HepG2 (cell line): ENCODE measurements around the gene TPCN2. TPM values are rescaled to one million over a fixed set of nuclear protein-coding genes. Genes with fewer than 3 reads are reported as not detected.

ENCODE experiments used
- ATAC-seq: fragments of 200-7000 bp; cut with Tn5 transposase; 3 replicates; pipeline ENCODE4 v1.9.1; 2020; ENCODE audit warnings: mild to moderate bottlenecking, moderate library complexity
- BruUV-seq: library from RNA; stranded (reverse); fragments of 400-500 nt; replicated peaks from 2 replicates; lab custom pipeline; 2021; lab: Mats Ljungman, UMichigan
- CTCF ChIA-PET: fragments of 300-600 bp; formaldehyde crosslinking; extraction: SDS; loops from one replicate; lab custom pipeline; 2021; ENCODE audit warnings: low total read pairs, inconsistent platforms, low intra/inter-chr PET ratio; lab: Yijun Ruan, JAX
- POLR2A ChIA-PET: fragments of 350-600 bp; sonication (Branson Sonifier 250); formaldehyde crosslinking; loops from one replicate; lab custom pipeline; 2020; ENCODE audit warnings: antibody characterized with exemption, inconsistent platforms; lab: Yijun Ruan, JAX
- DNase-seq: peaks from one replicate; pipeline ENCODE4 v3.0.0-alpha.2; 2015; ENCODE audit warnings: low spot score
- FAIRE-seq: peaks from 3 replicates; lab custom pipeline; 2011; peaks lifted over from hg19 to GRCh38; lab: Jason Lieb, UNC
- H2AFZ ChIP-seq: one replicate; pipeline ENCODE4 v1.6.1; 2011; ENCODE audit warnings: low read length, inconsistent platforms
- H3K27ac ChIP-seq: fragments of 300-600 bp; 3 replicates; pipeline ENCODE4 v1.8.0; 2011; ENCODE audit warnings: mixed run types, mild to moderate bottlenecking, mixed read lengths, low read length, inconsistent platforms; ENCODE audit not compliant: insufficient read depth; ENCODE audit errors: extremely low read length
- H3K27me3 ChIP-seq, 2 experiments: fragments of 200-600 bp in 1 of 2; 2 replicates in 1 of 2; 3 replicates in 1 of 2; pipeline versions ENCODE4 v1.6.0 to v1.8.0; 2011; ENCODE audit warnings: low read length in 2 of 2, mild to moderate bottlenecking in 2 of 2, moderate library complexity in 2 of 2, inconsistent platforms in 1 of 2; ENCODE audit not compliant: insufficient read depth in 2 of 2, control insufficient read depth in 1 of 2
- H3K36me3 ChIP-seq, 2 experiments: fragments of 200-600 bp in 1 of 2; replicated peaks in 1 of 2; 2 replicates in 1 of 2; 3 replicates in 1 of 2; pipeline versions ENCODE4 v1.5.1 to v1.8.0; 2011; ENCODE audit warnings: low read length in 2 of 2, inconsistent platforms in 1 of 2; ENCODE audit not compliant: insufficient read depth in 2 of 2, control insufficient read depth in 1 of 2
- H3K4me1 ChIP-seq: 2 replicates; pipeline ENCODE4 v1.5.1; 2012; ENCODE audit warnings: low read length, inconsistent platforms; ENCODE audit not compliant: insufficient read depth
- H3K4me2 ChIP-seq: 2 replicates; pipeline ENCODE4 v1.6.0; 2011; ENCODE audit warnings: low read depth, low read length, inconsistent platforms
- H3K4me3 ChIP-seq, 3 experiments: fragments of 200-600 bp in 1 of 3; sonication (generic), shearing (Covaris generic) in 1 of 3; replicated peaks in 1 of 3; 2 replicates each; pipeline ENCODE4 v1.5.1; 2011 to 2016; ENCODE audit warnings: low read length in 3 of 3, inconsistent platforms in 2 of 3, low read depth in 2 of 3, mild to moderate bottlenecking in 2 of 3, control low read depth in 1 of 3, mixed read lengths in 1 of 3; ENCODE audit not compliant: insufficient read depth in 1 of 3
- H3K79me2 ChIP-seq: one replicate; pipeline ENCODE4 v1.6.1; 2011; ENCODE audit warnings: low read length, inconsistent platforms; ENCODE audit not compliant: insufficient read depth
- H3K9ac ChIP-seq: 2 replicates; pipeline ENCODE4 v1.6.0; 2011; ENCODE audit warnings: mild to moderate bottlenecking, low read depth, low read length, inconsistent platforms; ENCODE audit not compliant: insufficient read depth
- H3K9me3 ChIP-seq: 2 replicates; pipeline ENCODE4 v1.5.1; 2012; ENCODE audit warnings: mild to moderate bottlenecking, low read length
- H4K20me1 ChIP-seq: 2 replicates; pipeline ENCODE4 v1.6.0; 2011; ENCODE audit warnings: inconsistent platforms, mild to moderate bottlenecking, low read length, moderate library complexity; ENCODE audit not compliant: insufficient read depth
- ARNTL ChIP-seq: sonication (generic); formaldehyde crosslinking; IDR thresholded peaks from 2 replicates; pipeline ENCODE4 v1.4.0; 2020; ENCODE audit warnings: mild to moderate bottlenecking, missing genetic modification reagents
- BRD4 ChIP-seq: sonication (generic); formaldehyde crosslinking; IDR thresholded peaks from 2 replicates; pipeline ENCODE4 v1.4.0; 2020; ENCODE audit warnings: missing genetic modification reagents
- E2F2 ChIP-seq: sonication (generic); formaldehyde crosslinking; IDR thresholded peaks from 2 replicates; pipeline ENCODE4 v1.4.0; 2020; ENCODE audit warnings: missing genetic modification reagents, borderline replicate concordance
- ELF3 ChIP-seq: IDR thresholded peaks from 2 replicates; pipeline ENCODE4 v1.6.1; 2016; ENCODE audit warnings: missing genetic modification reagents, missing compliant biosample characterization
- GLI4 ChIP-seq: sonication (generic); formaldehyde crosslinking; IDR thresholded peaks from 2 replicates; pipeline ENCODE4 v1.5.1; 2020; ENCODE audit warnings: missing genetic modification reagents, mild to moderate bottlenecking, moderate library complexity, borderline replicate concordance
- GRHL1 ChIP-seq: sonication (generic); formaldehyde crosslinking; conservative IDR thresholded peaks from 2 replicates; pipeline ENCODE4 v1.8.0; 2022; ENCODE audit warnings: missing genetic modification reagents
- NFYB ChIP-seq: sonication (generic); formaldehyde crosslinking; IDR thresholded peaks from 2 replicates; pipeline ENCODE4 v1.4.0; 2020; ENCODE audit warnings: missing genetic modification reagents
- PHF20 ChIP-seq: sonication (generic); formaldehyde crosslinking; IDR thresholded peaks from 2 replicates; pipeline ENCODE4 v1.5.0; 2020; ENCODE audit warnings: mild to moderate bottlenecking, missing genetic modification reagents
- SOX13 ChIP-seq, 3 experiments: fragments of 450-650 bp in 1 of 3; sonication (generic) in 1 of 3; formaldehyde crosslinking in 1 of 3; IDR thresholded peaks in 2 of 3; conservative IDR thresholded peaks in 1 of 3; 2 replicates each; pipeline versions ENCODE4 v1.5.0 to v1.6.1; 2016 to 2020; ENCODE audit warnings: antibody characterized with exemption in 1 of 3, mild to moderate bottlenecking in 1 of 3, missing compliant biosample characterization in 1 of 3, missing genetic modification reagents in 1 of 3, moderate library complexity in 1 of 3
- ZFAT ChIP-seq: sonication (generic); formaldehyde crosslinking; conservative IDR thresholded peaks from 2 replicates; pipeline ENCODE4 v1.8.1; 2023; ENCODE audit warnings: missing genetic modification reagents, inconsistent platforms
- ZNF749 ChIP-seq: sonication (generic); formaldehyde crosslinking; IDR thresholded peaks from 2 replicates; pipeline ENCODE4 v1.8.0; 2022; ENCODE audit warnings: mild to moderate bottlenecking, missing genetic modification reagents, moderate library complexity, borderline replicate concordance
- WGBS: methylation state at CpG from one replicate; pipeline ENCODE4 v1.1.6; 2017; ENCODE audit warnings: low lambda C conversion rate; 5-methylcytosine and 5-hydroxymethylcytosine counted together
- in situ Hi-C: cut with HindIII; loops from 2 replicates; pipeline ENCODE4 v1.10.0; 2017; ENCODE audit warnings: low pct_unique_long_range_greater_than_20kb; ENCODE audit not compliant: extremely low pct_ligation_motif_present
- intact Hi-C: fragments of 100-400 bp; cut with micrococcal nuclease; formaldehyde crosslinking; loops from one replicate; pipeline ENCODE4 v1.10.0; 2022; ENCODE audit not compliant: unreplicated experiment
- polyA plus RNA-seq, 8 experiments: library from polyadenylated mRNA; depleted of rRNA in 3 of 8; stranded (reverse) in 7 of 8; unstranded in 1 of 8; fragments of >200 nt; fragmentation: Illumina TruSeq in 4 of 8; extraction: Trizol in 4 of 8; gene quantifications; 2 replicates each; pipeline versions ENCODE4 v1.2.1 to v1.2.3, GENCODE V29; 2011 to 2016; ENCODE audit warnings: low read depth in 4 of 8, missing spikeins in 1 of 8, mixed read lengths in 1 of 8; ENCODE audit not compliant: insufficient read depth in 1 of 8
- total RNA-seq, 5 experiments: library from RNA; depleted of rRNA; stranded (reverse); fragments of >200 nt; fragmentation: Illumina TruSeq; extraction: Trizol; gene quantifications; 2 replicates each; pipeline ENCODE4 v1.2.3, GENCODE V29; 2016; ENCODE audit warnings: low read depth in 1 of 5
- TF ChIP-seq, protein P1 (sequence below): sonication (generic); formaldehyde crosslinking; IDR thresholded peaks from 2 replicates; pipeline ENCODE4 v1.4.0; 2020; ENCODE audit warnings: missing genetic modification reagents, borderline replicate concordance

TPCN2 gene
- total and polyA plus RNA-seq, 2 of the 13 experiments (the other 11 are each of a cell fraction or from before 2014, with no cell fraction given), result 5.6 to 5.9 TPM

- no peak for DNase-seq
- BruUV-seq, result no TSS peak
- FAIRE-seq, result no peak
- in situ Hi-C loops (no loop called here), intact Hi-C loops (no loop called here)
- ChIA-PET POLR2A (no interaction called here), CTCF (no interaction called here)
- Histone ChIP-seq H3K27me3 (no peaks in the 10 kb centered on the region), H3K79me2 (no peaks in the 10 kb centered on the region), H3K9ac (no peak overlapping the region), H3K4me1 (no peaks in the 10 kb centered on the region), H3K4me2 (no peak overlapping the region), H2AFZ (no peak overlapping the region), H3K27ac (no peak overlapping the region), H4K20me1 (peaks cover 5% of the 10 kb centered on the region; the same call in 1 of the 2 replicates), H3K4me3 (no peak overlapping the region), H3K9me3 (no peaks in the 10 kb centered on the region), H3K36me3 (peaks cover 7 to 8% of the 10 kb centered on the region in 2 experiments; a peak in 3 of 5 replicates)
- WGBS, result 97% methylated on average over 16 of the region's 16 CpGs
- TF ChIP-seq, protein P1, sequence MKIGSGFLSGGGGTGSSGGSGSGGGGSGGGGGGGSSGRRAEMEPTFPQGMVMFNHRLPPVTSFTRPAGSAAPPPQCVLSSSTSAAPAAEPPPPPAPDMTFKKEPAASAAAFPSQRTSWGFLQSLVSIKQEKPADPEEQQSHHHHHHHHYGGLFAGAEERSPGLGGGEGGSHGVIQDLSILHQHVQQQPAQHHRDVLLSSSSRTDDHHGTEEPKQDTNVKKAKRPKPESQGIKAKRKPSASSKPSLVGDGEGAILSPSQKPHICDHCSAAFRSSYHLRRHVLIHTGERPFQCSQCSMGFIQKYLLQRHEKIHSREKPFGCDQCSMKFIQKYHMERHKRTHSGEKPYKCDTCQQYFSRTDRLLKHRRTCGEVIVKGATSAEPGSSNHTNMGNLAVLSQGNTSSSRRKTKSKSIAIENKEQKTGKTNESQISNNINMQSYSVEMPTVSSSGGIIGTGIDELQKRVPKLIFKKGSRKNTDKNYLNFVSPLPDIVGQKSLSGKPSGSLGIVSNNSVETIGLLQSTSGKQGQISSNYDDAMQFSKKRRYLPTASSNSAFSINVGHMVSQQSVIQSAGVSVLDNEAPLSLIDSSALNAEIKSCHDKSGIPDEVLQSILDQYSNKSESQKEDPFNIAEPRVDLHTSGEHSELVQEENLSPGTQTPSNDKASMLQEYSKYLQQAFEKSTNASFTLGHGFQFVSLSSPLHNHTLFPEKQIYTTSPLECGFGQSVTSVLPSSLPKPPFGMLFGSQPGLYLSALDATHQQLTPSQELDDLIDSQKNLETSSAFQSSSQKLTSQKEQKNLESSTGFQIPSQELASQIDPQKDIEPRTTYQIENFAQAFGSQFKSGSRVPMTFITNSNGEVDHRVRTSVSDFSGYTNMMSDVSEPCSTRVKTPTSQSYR (CRISPR knock-in tag), result no peak
- TF ChIP-seq GLI4 (CRISPR knock-in tag) (no peak), NFYB (CRISPR knock-in tag) (no peak), ZNF749 (CRISPR knock-in tag) (no peak), ARNTL (CRISPR knock-in tag) (no peak), ZFAT (CRISPR knock-in tag) (no peak), BRD4 (no peak), GRHL1 (CRISPR knock-in tag) (no peak), SOX13 (IDR thresholded peaks at IDR 0.05) (no peak), SOX13 (CRISPR knock-in tag; conservative IDR thresholded peaks at IDR 0.05 in 1 of 2, IDR thresholded peaks at IDR 0.05 in 1 of 2) (no peak), PHF20 (no peak), ELF3 (CRISPR knock-in tag) (no peak), E2F2 (CRISPR knock-in tag) (no peak)
- ATAC-seq, result no peak
Observed at GRCh38 chr11:69064394-69064957, 15.7 kb downstream of the TPCN2 start.
